Activated naive CD4-positive, alpha-beta T cell treated with anti-CD3 and anti-CD28 coated beads, Interleukin-2, amount 50 U/mL, for 24 hours (primary cell): ENCODE data around the gene PTTG1.

Source experiments
- H3K27ac Mint-ChIP-seq: one replicate; pipeline ENCODE4 v1.8.0; 2021; ENCODE audit warnings: mild to moderate bottlenecking, mixed read lengths
- H3K27me3 Mint-ChIP-seq: one replicate; pipeline ENCODE4 v1.8.0; 2021; ENCODE audit warnings: mixed read lengths
- H3K36me3 Mint-ChIP-seq: one replicate; pipeline ENCODE4 v1.8.0; 2021; ENCODE audit warnings: mixed read lengths
- H3K4me1 Mint-ChIP-seq: one replicate; pipeline ENCODE4 v1.8.0; 2021; ENCODE audit warnings: mixed read lengths
- H3K4me3 Mint-ChIP-seq: one replicate; pipeline ENCODE4 v1.8.0; 2021; ENCODE audit warnings: mild to moderate bottlenecking, mixed read lengths
- H3K9me3 Mint-ChIP-seq: one replicate; pipeline ENCODE4 v1.8.0; 2021; ENCODE audit warnings: mixed read lengths

The PTTG1 gene

DNA sequence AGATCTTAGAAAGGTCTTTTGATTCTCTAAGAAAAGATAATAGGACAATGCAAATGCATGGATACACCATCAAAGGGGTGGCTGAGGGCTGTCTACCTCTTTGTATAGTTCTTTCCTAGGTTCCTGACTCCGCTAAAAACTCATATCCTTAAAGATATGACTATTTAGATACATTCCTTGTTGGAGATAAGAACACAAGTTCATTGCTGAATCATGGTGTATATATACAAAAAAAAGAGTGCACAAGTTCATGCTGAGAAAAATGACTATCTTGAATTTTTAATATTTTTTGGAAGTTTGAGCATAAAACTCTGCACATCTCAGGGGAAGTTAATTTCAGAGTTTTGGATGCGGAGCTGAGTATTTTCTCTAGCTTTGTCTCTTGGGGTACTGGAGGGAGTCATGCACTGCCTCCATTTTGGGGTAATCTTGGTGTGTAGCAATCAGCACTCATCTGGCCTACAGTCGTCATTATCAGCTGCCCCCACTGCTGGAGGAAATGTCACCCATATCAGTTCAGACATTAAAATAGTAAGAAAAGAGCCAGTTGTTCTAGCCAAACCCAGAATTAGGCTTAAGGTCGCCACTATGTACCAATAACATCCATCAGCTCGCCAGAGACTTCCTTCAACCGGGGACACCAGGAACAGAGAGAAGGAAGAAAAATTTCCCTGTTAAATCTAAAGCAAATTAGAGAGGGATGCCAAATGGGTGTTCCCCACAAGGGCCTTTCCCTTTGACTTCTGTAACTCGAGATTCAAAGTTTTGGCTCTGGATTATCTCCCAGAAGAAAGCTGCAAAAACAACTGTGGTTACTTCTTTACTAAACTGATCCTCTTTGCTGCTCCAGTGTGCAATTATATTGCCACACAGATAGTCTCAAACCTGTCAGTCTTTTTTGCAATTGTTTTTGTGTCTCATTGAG, 49.0 kb downstream of the PTTG1 start:
- Mint-ChIP-seq H3K36me3 (peaks cover 4% of the 10 kb centered on the region), H3K4me3 (peak overlapping the region; percentile 98), H3K27ac (peak overlapping the region; percentile 89), H3K4me1 (peaks cover 71% of the 10 kb centered on the region), H3K27me3 (no peaks in the 10 kb centered on the region), H3K9me3 (no peaks in the 10 kb centered on the region)

DNA sequence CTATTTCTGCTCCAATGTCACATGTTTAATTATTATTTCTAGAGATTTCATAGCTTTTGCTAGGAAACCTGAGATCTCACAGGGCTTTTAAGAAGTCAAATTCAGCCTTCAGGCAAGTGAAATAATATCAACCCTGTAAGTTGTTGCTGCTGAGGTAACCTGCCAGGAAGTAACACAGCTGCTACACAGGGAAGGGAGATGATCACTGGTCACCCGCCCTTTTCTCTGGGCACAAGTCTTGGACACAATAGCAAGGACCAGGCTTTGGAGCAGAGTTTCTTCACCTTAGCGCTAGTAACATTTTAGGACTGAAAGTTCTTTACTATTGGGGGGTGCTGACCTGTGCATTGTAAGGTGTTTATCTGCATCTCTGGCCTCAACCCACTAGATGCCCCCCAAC, 50.1 kb downstream of the PTTG1 start:
- Mint-ChIP-seq H3K4me1 (peaks cover 65% of the 10 kb centered on the region), H3K36me3 (peaks cover 8% of the 10 kb centered on the region), H3K4me3 (peak overlapping the region; percentile 56), H3K9me3 (no peaks in the 10 kb centered on the region), H3K27me3 (no peaks in the 10 kb centered on the region), H3K27ac (peak overlapping the region; percentile 30)

DNA sequence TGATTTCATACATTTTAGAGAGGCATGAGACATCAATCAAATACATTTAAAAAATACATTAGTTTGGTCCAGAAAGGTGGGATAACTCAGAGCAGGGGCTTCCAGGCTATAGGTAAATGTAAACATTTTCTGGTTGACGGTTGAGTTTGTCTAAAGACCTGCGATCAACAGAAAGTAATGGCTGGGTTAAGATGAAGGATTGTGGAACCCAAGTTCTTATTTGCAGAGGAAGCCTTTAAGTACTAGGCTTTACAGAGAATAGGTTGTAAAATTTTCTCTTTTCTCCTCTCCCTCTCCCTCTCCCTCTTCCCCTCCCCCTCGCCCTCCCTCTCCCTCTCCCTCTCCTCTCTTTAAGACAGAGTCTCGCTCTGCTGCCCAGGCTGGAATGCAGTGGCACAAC, 50.8 kb downstream of the PTTG1 start:
- H3K9me3 Mint-ChIP-seq = no peaks in the 10 kb centered on the region
- peak overlapping the region; percentile 56 for H3K4me3 Mint-ChIP-seq
- H3K27ac Mint-ChIP-seq = no peak overlapping the region
- no peaks in the 10 kb centered on the region for H3K27me3 Mint-ChIP-seq
- peaks cover 65% of the 10 kb centered on the region for H3K4me1 Mint-ChIP-seq
- H3K36me3 Mint-ChIP-seq = peaks cover 9% of the 10 kb centered on the region

DNA sequence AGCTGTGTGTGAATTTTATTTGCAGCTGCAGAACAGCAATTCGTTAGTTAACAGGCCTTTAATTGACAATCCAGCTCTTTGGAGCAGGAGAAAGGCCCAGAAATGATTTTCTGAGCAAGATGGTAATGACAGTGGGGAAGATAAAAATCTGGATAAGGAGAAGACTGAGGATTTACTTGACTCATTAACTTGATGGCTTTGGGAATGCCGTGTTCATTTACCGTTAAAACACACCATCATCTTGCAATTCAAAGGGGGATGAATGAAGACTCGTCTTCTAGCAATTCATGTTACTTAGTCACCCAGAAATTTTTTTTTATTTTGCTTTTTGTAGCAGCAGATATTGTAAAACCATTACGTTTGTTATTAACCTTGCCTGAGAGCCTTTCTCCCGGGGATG, 52.0 kb downstream of the PTTG1 start:
- Mint-ChIP-seq H3K27ac (peak overlapping the region; percentile 71), H3K4me1 (peaks cover 62% of the 10 kb centered on the region), H3K27me3 (no peaks in the 10 kb centered on the region), H3K4me3 (peak overlapping the region; percentile 49), H3K9me3 (no peaks in the 10 kb centered on the region), H3K36me3 (peaks cover 9% of the 10 kb centered on the region)

DNA sequence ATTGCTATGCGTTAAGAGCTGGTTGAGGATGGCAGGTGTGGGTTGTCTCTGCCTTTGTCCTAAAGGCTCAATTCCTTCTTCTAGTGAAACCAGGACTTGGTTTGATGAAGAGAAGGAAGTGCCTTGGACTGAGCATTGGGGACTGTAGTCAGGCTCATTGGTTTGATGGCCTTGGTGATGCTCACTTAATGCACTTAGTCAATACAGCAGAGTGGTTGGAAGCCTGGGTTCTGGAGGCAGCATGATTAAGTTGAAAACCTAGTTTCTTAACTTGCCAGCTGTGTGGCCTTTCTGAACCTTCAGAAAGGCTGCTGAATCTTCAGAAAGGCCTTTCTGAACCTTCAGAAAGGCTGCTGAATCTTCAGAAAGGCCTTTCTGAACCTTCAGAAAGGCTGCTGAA, 52.4 kb downstream of the PTTG1 start:
- no peak overlapping the region for H3K4me3 Mint-ChIP-seq
- peaks cover 60% of the 10 kb centered on the region for H3K4me1 Mint-ChIP-seq
- no peaks in the 10 kb centered on the region for H3K27me3 Mint-ChIP-seq
- no peak overlapping the region for H3K27ac Mint-ChIP-seq
- no peaks in the 10 kb centered on the region for H3K9me3 Mint-ChIP-seq
- H3K36me3 Mint-ChIP-seq = peaks cover 9% of the 10 kb centered on the region

DNA sequence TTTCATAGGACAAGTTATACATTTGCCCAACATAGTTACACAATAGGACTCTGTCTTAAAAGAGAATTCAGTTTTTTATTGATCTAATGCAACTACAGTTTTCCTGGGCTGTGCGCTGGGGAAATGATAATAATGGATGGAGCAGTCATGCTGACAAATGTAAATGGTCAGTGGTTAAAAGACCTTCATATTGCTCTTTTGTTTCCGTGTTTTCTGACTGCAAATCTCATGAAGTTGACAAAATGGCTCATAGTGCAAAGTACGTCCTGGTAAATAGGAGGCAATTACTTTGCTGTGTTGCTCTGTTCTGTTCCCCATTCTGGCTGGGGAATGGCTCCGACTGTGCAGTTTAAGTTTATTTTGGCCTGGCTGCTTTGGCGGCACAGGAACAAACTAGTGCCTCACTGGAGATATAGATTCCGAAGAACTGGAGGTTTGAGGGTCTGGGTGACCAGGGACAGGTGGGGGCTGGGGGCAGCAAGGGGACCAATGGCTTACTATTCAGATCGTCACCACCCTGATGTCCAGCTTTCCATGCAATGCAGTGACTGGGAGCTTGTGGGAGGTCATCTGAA, 54.3 kb downstream of the PTTG1 start:
- Mint-ChIP-seq H3K4me3 (no peak overlapping the region), H3K27me3 (no peaks in the 10 kb centered on the region), H3K9me3 (no peaks in the 10 kb centered on the region), H3K36me3 (peaks cover 9% of the 10 kb centered on the region), H3K4me1 (peaks cover 52% of the 10 kb centered on the region), H3K27ac (no peak overlapping the region)

DNA sequence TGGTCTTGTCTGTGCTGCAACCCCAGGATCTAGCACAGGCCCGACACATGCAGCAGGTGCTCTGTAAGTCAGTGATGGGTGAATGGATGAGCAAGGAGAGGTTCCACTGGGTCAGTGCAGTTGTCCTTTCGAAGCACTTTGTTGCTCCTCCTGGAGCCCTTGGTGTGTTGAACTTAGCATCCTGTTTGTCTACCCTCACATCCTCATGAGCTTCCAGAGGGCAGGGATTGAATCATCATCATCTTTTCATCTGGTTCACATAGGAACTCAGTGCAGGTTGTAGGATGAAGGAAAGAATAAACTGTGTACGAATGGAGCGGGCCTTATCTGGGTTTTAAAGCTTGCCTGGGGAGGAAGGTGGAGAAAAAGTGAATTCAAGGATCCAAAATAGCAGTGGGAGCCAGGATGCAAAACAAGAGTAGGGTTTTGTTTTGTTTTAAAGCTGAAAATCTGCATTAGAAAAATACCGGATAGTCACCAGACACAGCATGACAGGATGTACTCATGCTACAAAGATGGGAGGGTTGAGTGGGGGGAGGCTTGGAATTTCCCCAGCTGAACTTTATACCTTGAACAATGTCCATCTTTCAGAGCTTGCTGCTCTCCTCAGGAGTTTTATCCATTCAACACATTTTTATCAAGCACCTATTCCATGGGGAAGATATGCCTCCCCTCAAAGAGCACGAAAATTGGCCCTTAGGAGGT, 55.8 kb downstream of the PTTG1 start:
- Mint-ChIP-seq H3K9me3 (no peaks in the 10 kb centered on the region), H3K4me1 (peaks cover 41% of the 10 kb centered on the region), H3K36me3 (peaks cover 9% of the 10 kb centered on the region), H3K27ac (peak overlapping the region; percentile 66), H3K4me3 (peak overlapping the region; percentile 34), H3K27me3 (no peaks in the 10 kb centered on the region)

DNA sequence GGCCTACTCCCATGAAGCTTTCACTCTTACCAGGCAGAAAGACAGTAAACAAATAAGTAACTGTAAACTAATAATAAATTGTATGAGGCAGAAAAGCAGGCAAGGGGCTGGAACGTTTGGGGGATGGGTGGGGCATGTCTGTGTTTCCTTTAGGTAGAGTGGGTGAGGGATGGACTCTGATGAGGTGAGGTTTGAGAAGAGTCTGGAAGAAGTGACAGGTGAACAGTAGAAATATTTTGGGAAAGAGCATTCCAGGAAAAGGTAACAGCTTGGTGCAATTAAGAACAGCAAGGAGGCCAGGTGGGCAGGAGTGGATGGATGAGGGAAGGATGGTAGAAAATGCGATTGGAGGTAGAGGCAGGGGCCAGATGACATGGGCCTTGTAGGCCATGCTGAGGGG, 56.5 kb downstream of the PTTG1 start:
- Mint-ChIP-seq H3K9me3 (no peaks in the 10 kb centered on the region), H3K4me3 (no peak overlapping the region), H3K4me1 (peaks cover 39% of the 10 kb centered on the region), H3K27ac (peak overlapping the region; percentile 32), H3K27me3 (no peaks in the 10 kb centered on the region), H3K36me3 (peaks cover 9% of the 10 kb centered on the region)
